H1 (cell line): ENCODE measurements around the gene ZPR1. TPM values are rescaled to one million over a fixed set of nuclear protein-coding genes. Genes with fewer than 3 reads are reported as not detected.
"Not testable (repeated sequence)": the region's sequence is repeated elsewhere in the genome, so short reads cannot be mapped to it uniquely, and the experiment has no call there.

ENCODE experiments used
- CTCF ChIA-PET: fragments of 300-600 bp; sonication (Branson Sonifier 250); formaldehyde crosslinking; loops from one replicate; lab custom pipeline; 2021; ENCODE audit not compliant: partially characterized antibody; lab: Charles Lee
- POLR2A ChIA-PET: fragments of 300-600 bp; sonication (Branson Sonifier 250); formaldehyde crosslinking; loops from one replicate; lab custom pipeline; 2021; ENCODE audit warnings: inconsistent platforms; ENCODE audit not compliant: partially characterized antibody; lab: Charles Lee
- DNase-seq, 2 experiments: peaks; one replicate each; pipeline versions ENCODE4 v3.0.0 to v3.0.0-alpha.2; 2010 to 2022; ENCODE audit warnings: low spot score in 2 of 2, low read depth in 1 of 2, mixed read lengths in 1 of 2
- FAIRE-seq: peaks from 2 replicates; lab custom pipeline; 2011; peaks lifted over from hg19 to GRCh38; lab: Jason Lieb, UNC
- H2AFZ ChIP-seq: 2 replicates; pipeline ENCODE4 v1.8.1; 2012; ENCODE audit warnings: low read length, inconsistent platforms
- H2AK5ac ChIP-seq: 2 replicates; pipeline ENCODE4 v1.6.1; 2013; ENCODE audit warnings: low read depth, low read length
- H2BK120ac ChIP-seq: replicated peaks from 2 replicates; pipeline ENCODE3; 2013; ENCODE audit warnings: low read depth, low read length, inconsistent platforms
- H2BK12ac ChIP-seq: 2 replicates; pipeline ENCODE4 v1.6.1; 2013; ENCODE audit warnings: low read depth, low read length
- H2BK15ac ChIP-seq: 2 replicates; pipeline ENCODE4 v1.6.1; 2013; ENCODE audit warnings: low read length
- H2BK20ac ChIP-seq: 2 replicates; pipeline ENCODE4 v1.6.1; 2013; ENCODE audit warnings: low read length
- H2BK5ac ChIP-seq: 2 replicates; pipeline ENCODE4 v1.6.1; 2013; ENCODE audit warnings: low read depth, low read length
- H3K14ac ChIP-seq: 2 replicates; pipeline ENCODE4 v1.6.1; 2013; ENCODE audit warnings: inconsistent platforms; ENCODE audit not compliant: insufficient read length
- H3K18ac ChIP-seq: 2 replicates; pipeline ENCODE4 v1.6.1; 2013; ENCODE audit warnings: low read length; ENCODE audit errors: extremely low read depth
- H3K23ac ChIP-seq: 2 replicates; pipeline ENCODE4 v1.6.1; 2013; ENCODE audit warnings: inconsistent platforms; ENCODE audit not compliant: insufficient read length
- H3K23me2 ChIP-seq: 2 replicates; pipeline ENCODE4 v1.6.1; 2013; ENCODE audit warnings: low read depth, low read length
- H3K27ac ChIP-seq: 2 replicates; pipeline ENCODE4 v1.6.1; 2011; ENCODE audit warnings: low read depth, low read length, inconsistent platforms
- H3K27me3 ChIP-seq, 4 experiments: replicated peaks in 1 of 4; 1 replicate in 1 of 4; 2 replicates in 3 of 4; pipeline versions ENCODE4 v1.6.1 to v1.8.1; 2011 to 2013; ENCODE audit warnings: low read length in 3 of 4, mild to moderate bottlenecking in 3 of 4, inconsistent platforms in 2 of 4, mixed read lengths in 2 of 4, moderate library complexity in 1 of 4; ENCODE audit not compliant: control insufficient read depth in 3 of 4, insufficient read depth in 3 of 4; ENCODE audit errors: extremely low read depth in 1 of 4
- H3K36me3 ChIP-seq, 4 experiments: 2 replicates each; pipeline versions ENCODE4 v1.6.1 to v1.8.1; 2011 to 2013; ENCODE audit warnings: mild to moderate bottlenecking in 4 of 4, low read length in 3 of 4, moderate library complexity in 2 of 4, control low read depth in 1 of 4, inconsistent platforms in 1 of 4; ENCODE audit not compliant: insufficient read depth in 4 of 4, control insufficient read depth in 2 of 4
- H3K4ac ChIP-seq: replicated peaks from 2 replicates; pipeline ENCODE3; 2013; ENCODE audit warnings: low read length, low read depth, mixed read lengths, inconsistent platforms; ENCODE audit not compliant: insufficient read length
- H3K4me1 ChIP-seq, 4 experiments: replicated peaks in 1 of 4; 1 replicate in 1 of 4; 2 replicates in 3 of 4; pipeline versions ENCODE4 v1.6.1 to v1.8.1; 2011 to 2013; ENCODE audit warnings: low read length in 3 of 4, inconsistent platforms in 2 of 4, mixed read lengths in 1 of 4; ENCODE audit not compliant: insufficient read depth in 4 of 4, control insufficient read depth in 3 of 4
- H3K4me2 ChIP-seq, 2 experiments: 2 replicates each; pipeline versions ENCODE4 v1.6.1 to v1.8.1; 2011 to 2013; ENCODE audit warnings: low read depth in 2 of 2, low read length in 2 of 2, control low read depth in 1 of 2, inconsistent platforms in 1 of 2, mild to moderate bottlenecking in 1 of 2; ENCODE audit not compliant: insufficient read depth in 1 of 2
- H3K4me3 ChIP-seq, 4 experiments: fragments of 200-600, 300-600 bp in 1 of 4; sonication (generic), shearing (Covaris generic), sonication (Bioruptor Twin) in 1 of 4; 2 replicates each; pipeline versions ENCODE4 v1.5.1 to v1.8.1; 2011 to 2016; ENCODE audit warnings: low read length in 4 of 4, low read depth in 3 of 4, control low read depth in 2 of 4, inconsistent platforms in 2 of 4, mild to moderate bottlenecking in 2 of 4, mixed read lengths in 1 of 4, moderate library complexity in 1 of 4; ENCODE audit not compliant: insufficient read depth in 2 of 4; ENCODE audit errors: extremely low read depth in 1 of 4
- H3K56ac ChIP-seq: replicated peaks from 2 replicates; pipeline ENCODE3; 2013; ENCODE audit warnings: low read depth, mild to moderate bottlenecking, mixed read lengths, low read length, inconsistent platforms; ENCODE audit not compliant: insufficient read length
- H3K79me1 ChIP-seq: 2 replicates; pipeline ENCODE4 v1.6.1; 2013; ENCODE audit warnings: low read depth, low read length, control low read depth
- H3K79me2 ChIP-seq, 2 experiments: 2 replicates each; pipeline versions ENCODE4 v1.6.1 to v1.8.1; 2012 to 2013; ENCODE audit warnings: low read length in 2 of 2, mild to moderate bottlenecking in 2 of 2, inconsistent platforms in 1 of 2; ENCODE audit not compliant: insufficient read depth in 2 of 2, control insufficient read depth in 1 of 2
- H3K9ac ChIP-seq, 4 experiments: replicated peaks in 1 of 4; 1 replicate in 1 of 4; 2 replicates in 3 of 4; pipeline versions ENCODE4 v1.6.1 to v1.8.1; 2011 to 2013; ENCODE audit warnings: low read depth in 3 of 4, low read length in 3 of 4, control low read depth in 2 of 4, mild to moderate bottlenecking in 2 of 4, moderate library complexity in 2 of 4, inconsistent platforms in 1 of 4; ENCODE audit errors: extremely low read depth in 1 of 4
- H3K9me3 ChIP-seq, 2 experiments: 2 replicates each; pipeline versions ENCODE4 v1.6.1 to v1.8.1; 2012 to 2013; ENCODE audit warnings: mild to moderate bottlenecking in 2 of 2, moderate library complexity in 2 of 2, control low read depth in 1 of 2, inconsistent platforms in 1 of 2, low read depth in 1 of 2, low read length in 1 of 2, mixed read lengths in 1 of 2; ENCODE audit not compliant: insufficient read depth in 2 of 2
- H4K20me1 ChIP-seq, 2 experiments: replicated peaks in 1 of 2; 2 replicates each; pipeline versions ENCODE3 to v1.8.1; 2011 to 2013; ENCODE audit warnings: inconsistent platforms in 2 of 2, low read length in 2 of 2, mild to moderate bottlenecking in 1 of 2; ENCODE audit not compliant: insufficient read depth in 2 of 2, control insufficient read depth in 1 of 2
- H4K5ac ChIP-seq: 2 replicates; pipeline ENCODE4 v1.6.1; 2013; ENCODE audit warnings: low read length, low read depth, mixed read lengths, inconsistent platforms; ENCODE audit not compliant: insufficient read length
- H4K8ac ChIP-seq: 2 replicates; pipeline ENCODE4 v1.8.0; 2013; ENCODE audit warnings: mild to moderate bottlenecking, moderate library complexity, low read length, inconsistent platforms; ENCODE audit not compliant: insufficient read depth; ENCODE audit errors: extremely low read depth
- H4K91ac ChIP-seq: replicated peaks from 2 replicates; pipeline ENCODE3; 2013; ENCODE audit warnings: low read length, mixed read lengths, inconsistent platforms; ENCODE audit not compliant: insufficient read length
- WGBS, 2 experiments: shearing (Covaris generic) in 1 of 2; methylation state at CpG; one replicate each; pipeline versions ENCODE4 v1.1.6 to v1.1.7; 2013 to 2015; ENCODE audit warnings: low lambda C conversion rate in 2 of 2, mixed read lengths in 2 of 2, inconsistent platforms in 1 of 2, low coverage in 1 of 2, missing lambda C conversion rate in 1 of 2; ENCODE audit not compliant: insufficient replicate concordance in 2 of 2, insufficient coverage in 1 of 2, insufficient read length in 1 of 2; ENCODE audit errors: extremely low coverage in 1 of 2, missing lambda C conversion rate in 1 of 2; 5-methylcytosine and 5-hydroxymethylcytosine counted together
- polyA plus RNA-seq, 7 experiments: library from polyadenylated mRNA; depleted of rRNA in 3 of 7; stranded (reverse) in 5 of 7; unstranded in 2 of 7; fragments of >200 nt in 5 of 7; fragments of 200-250 nt in 2 of 7; gene quantifications; 1 replicate in 5 of 7; 2 replicates in 1 of 7; 4 replicates in 1 of 7; pipeline versions ENCODE4 v1.2.1 to v1.2.3, GENCODE V29; 2011 to 2013; ENCODE audit warnings: missing spikeins in 2 of 7, mixed read lengths in 2 of 7
- total RNA-seq: library from RNA; stranded (reverse); fragmentation: NEBNext Ultra II Directional; extraction: Animal tissue kit (Norgen Biotek cat#: 25700); gene quantifications from 2 replicates; pipeline ENCODE4 v1.2.1, GENCODE V29; 2021

Gene ZPR1
- total and polyA plus RNA-seq, 2 of the 8 experiments (the other 6 are each of a cell fraction or from before 2014, with no cell fraction given), result 36.7 to 70.5 TPM

DNA sequence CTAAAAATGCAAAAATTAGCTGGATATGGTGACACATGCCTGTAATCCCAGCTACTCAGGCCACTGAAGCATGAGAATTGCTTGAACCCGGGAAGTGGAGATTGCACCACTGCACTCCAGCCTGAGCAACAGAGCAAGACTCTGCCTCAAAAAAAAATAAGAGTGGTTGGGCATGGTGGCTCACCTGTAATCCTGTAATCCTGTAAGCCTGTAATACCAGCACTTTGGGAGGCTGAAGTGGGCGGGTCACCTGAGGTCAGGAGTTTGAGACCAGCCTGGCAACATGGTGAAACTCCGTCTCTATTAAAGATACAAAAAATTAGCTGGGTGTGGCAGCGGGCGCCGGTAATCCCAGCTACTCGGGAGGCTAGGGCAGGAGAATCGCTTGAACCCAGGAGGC, 31.8 kb downstream of the ZPR1 start:
- H4K8ac ChIP-seq, H2BK20ac ChIP-seq, H3K9me3 ChIP-seq, H3K18ac ChIP-seq, H3K79me2 ChIP-seq, H3K56ac ChIP-seq, H2BK15ac ChIP-seq, H2BK12ac ChIP-seq, H3K23ac ChIP-seq, H4K91ac ChIP-seq, H4K5ac ChIP-seq, FAIRE-seq, H3K4me3 ChIP-seq, H2BK5ac ChIP-seq, POLR2A ChIA-PET, H3K79me1 ChIP-seq, H3K27me3 ChIP-seq, H3K4me2 ChIP-seq, DNase-seq, H3K27ac ChIP-seq, H4K20me1 ChIP-seq, H3K4me1 ChIP-seq, H3K4ac ChIP-seq, H3K23me2 ChIP-seq, H3K14ac ChIP-seq, H2AFZ ChIP-seq, H2BK120ac ChIP-seq, H2AK5ac ChIP-seq, H3K9ac ChIP-seq: not testable (repeated sequence)
- peaks cover 12 to 62% (median 45%) of the 10 kb centered on the region in 4 experiments for H3K36me3 ChIP-seq
- CTCF ChIA-PET, result interaction anchor here (1.5 to 4.0 kb wide), 3 partner anchors 13 to 35 kb away, joined by 3 to 25 read pairs (median 4); partner anchors contain the start of gene APOA5
- WGBS, 2 experiments, result 91% methylated on average over 7 of the region's 8 CpGs; no CpG with 5 or more reads in 1 of the 2 experiments
